NCI-H1436 treated with DMSO at 0.1 percent for 48 hours (cell line): Measurements from ENCODE around the gene OSBPL2.

Source experiments
- DNase-seq: peaks from one replicate; lab custom pipeline; 2025; lab: John Stamatoyannopoulos, UW

Gene OSBPL2

GRCh38 chr20:62206388-62206775, 31.9 kb upstream of the OSBPL2 start:
- no peak for DNase-seq

GRCh38 chr20:62208061-62208794, 30.1 kb upstream of the OSBPL2 start:
- no peak for DNase-seq

- no peak for DNase-seq
Observed at GRCh38 chr20:62208795-62209755, 29.2 kb upstream of the OSBPL2 start.

- DNase-seq, result no peak
Observed at GRCh38 chr20:62209850-62210495, 28.3 kb upstream of the OSBPL2 start.

- peak; percentile 60 for DNase-seq
Observed at GRCh38 chr20:62210496-62210855, 27.8 kb upstream of the OSBPL2 start.

GRCh38 chr20:62211216-62211615, 27.1 kb upstream of the OSBPL2 start:
- no peak for DNase-seq

GRCh38 chr20:62211769-62212288, 26.5 kb upstream of the OSBPL2 start:
- DNase-seq, result no peak

- DNase-seq, result no peak
Observed at GRCh38 chr20:62212299-62212698, 26.0 kb upstream of the OSBPL2 start.

GRCh38 chr20:62214067-62214466, 24.3 kb upstream of the OSBPL2 start:
- DNase-seq, result peak; percentile 28

GRCh38 chr20:62215020-62215990, 23.0 kb upstream of the OSBPL2 start:
- DNase-seq, result no peak

- no peak for DNase-seq
Observed at GRCh38 chr20:62215991-62216635, 22.2 kb upstream of the OSBPL2 start.

- DNase-seq, result no peak
Observed at GRCh38 chr20:62216636-62217566, 21.4 kb upstream of the OSBPL2 start.

- no peak for DNase-seq
Observed at GRCh38 chr20:62217913-62218773, 20.2 kb upstream of the OSBPL2 start.

- DNase-seq, result no peak
Observed at GRCh38 chr20:62219101-62219991, 19.0 kb upstream of the OSBPL2 start.

- DNase-seq, result no peak
Observed at GRCh38 chr20:62219992-62220665, 18.2 kb upstream of the OSBPL2 start, which contains the start of gene HRH3. Gene HRH3, minus strand, starts transcription at chr20:62220278. Its CDS starts 308 bp downstream, at chr20:62219970.

- no peak for DNase-seq
Observed at GRCh38 chr20:62220666-62221568, 17.4 kb upstream of the OSBPL2 start.
